Sigmoid colon (tissue), 4 donors: ENCODE measurements around the gene ACOXL.

Source experiments
- CTCF ChIP-seq, 4 experiments: fragments of 450-650 bp in 3 of 4; fragments of 200-600 bp in 1 of 4; IDR thresholded peaks; one replicate each; pipeline ENCODE4 v1.5.1; 2016 to 2019; ENCODE audit warnings: antibody characterized with exemption in 4 of 4, mild to moderate bottlenecking in 3 of 4, moderate library complexity in 2 of 4
- EP300 ChIP-seq, 4 donors: sonication (generic); formaldehyde crosslinking; IDR thresholded peaks; one replicate each; pipeline ENCODE4 v1.6.1; 2017; ENCODE audit warnings: antibody characterized with exemption in 4 of 4
- POLR2A ChIP-seq, 2 donors: fragments of 450-650 bp; IDR thresholded peaks; one replicate each; pipeline ENCODE4 v1.6.1; 2016; ENCODE audit warnings: antibody characterized with exemption in 2 of 2, mild to moderate bottlenecking in 2 of 2, moderate library complexity in 2 of 2
- POLR2AphosphoS5 ChIP-seq, 4 donors: sonication (generic); formaldehyde crosslinking; IDR thresholded peaks; one replicate each; pipeline ENCODE4 v1.6.1; 2017; ENCODE audit warnings: antibody characterized with exemption in 4 of 4

DNA sequence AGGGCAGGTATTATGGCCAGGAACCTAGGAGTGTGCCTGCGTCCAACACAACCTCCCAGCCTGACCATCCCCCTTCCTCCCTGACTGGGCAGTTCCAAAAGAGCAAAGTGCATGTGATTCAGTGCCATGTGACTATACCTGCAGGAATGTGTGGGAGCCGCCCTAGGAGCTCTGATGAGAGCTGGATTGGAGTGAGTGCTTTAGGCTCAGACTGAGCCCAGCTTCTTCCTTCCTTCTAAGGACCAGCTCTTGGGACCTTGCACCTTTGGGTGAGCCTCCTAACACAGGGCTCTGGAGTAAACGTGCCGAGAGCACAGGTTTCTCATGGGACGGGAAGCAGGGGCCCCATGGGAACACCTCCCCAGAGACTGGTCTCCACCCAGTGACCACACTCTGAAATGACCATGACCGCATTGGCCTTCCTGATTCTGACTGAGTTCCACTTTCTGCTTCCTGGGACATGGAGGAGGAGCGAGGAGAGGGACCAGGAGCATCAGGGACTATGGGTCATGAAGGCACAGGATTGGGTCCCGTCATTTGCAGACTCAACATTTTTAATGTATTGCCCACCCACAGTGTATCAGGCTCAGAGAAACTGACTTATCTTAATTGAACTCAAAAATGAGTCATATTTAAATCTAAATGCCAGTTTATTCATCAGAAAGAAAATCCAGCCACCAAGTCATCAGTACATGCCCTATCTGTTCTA, 300.5 kb downstream of the ACOXL start:
- TF ChIP-seq CTCF (IDR thresholded peaks at IDR 0.05) (no peak), EP300 (IDR thresholded peaks at IDR 0.05) (no peak), POLR2A (IDR thresholded peaks at IDR 0.05) (no peak), POLR2AphosphoS5 (IDR thresholded peaks at IDR 0.05) (no peak)
